Measurements from ENCODE around the gene GPM6B. TPM values are rescaled to one million over a fixed set of nuclear protein-coding genes. Genes with fewer than 3 reads are reported as not detected.
"Not testable (repeated sequence)": the region's sequence is repeated elsewhere in the genome, so short reads cannot be mapped to it uniquely, and the experiment has no call there.

Gene GPM6B
- total RNA-seq, 2 experiments from 2014 or later, result not detected

DNA sequence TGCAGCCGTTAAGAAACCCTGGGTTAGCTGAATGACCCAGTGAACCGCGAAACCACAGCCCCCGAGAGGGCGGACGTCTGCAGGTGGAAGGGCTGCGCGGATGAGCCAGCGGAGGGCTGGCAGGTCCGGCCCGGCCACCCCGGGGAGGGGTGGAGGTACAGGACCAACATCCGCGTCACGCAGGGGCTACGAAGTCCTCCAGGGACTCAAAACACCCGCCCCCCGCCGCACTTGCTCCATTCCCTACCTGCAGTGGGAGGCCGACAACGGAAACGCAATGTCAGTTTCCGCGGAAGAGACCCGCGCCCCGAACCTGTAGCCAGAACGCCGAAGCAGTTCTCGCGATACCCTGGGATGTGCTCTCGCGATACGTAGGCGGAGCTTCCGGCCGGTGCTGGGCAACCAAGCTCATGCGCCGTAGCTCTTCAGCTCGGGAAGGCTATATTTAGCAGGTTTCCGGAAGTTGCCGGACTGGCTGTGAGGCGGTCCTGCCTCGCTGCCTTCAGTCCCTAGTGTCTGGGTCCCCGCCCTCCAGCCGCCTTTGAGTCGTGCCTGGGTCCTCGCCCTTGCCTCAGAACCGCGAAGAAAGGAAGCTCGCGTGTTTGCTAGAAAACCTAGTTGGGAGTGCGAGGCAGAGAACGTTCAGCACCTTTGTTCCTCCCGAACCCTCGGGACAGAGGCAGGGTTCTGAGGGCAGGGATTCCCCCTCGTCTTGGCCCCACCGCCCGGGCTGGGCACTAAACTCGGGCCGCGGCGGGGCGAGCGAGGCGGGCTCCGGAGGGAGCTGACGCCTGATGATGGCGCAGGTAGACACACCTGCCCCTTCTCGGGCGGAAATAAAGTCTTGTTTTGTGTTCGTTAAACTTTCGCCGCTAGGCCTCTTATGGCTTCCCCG, 82.4 kb downstream of the GPM6B start, which contains the start of the genes OFD1 and TRAPPC2:
OFD1 (plus strand) TSS at position 471 of the 895 bp plus-strand sequence; CDS start at position 795, 324 bp downstream.
TRAPPC2 (minus strand) TSS at position 343 of the 895 bp plus-strand sequence. CDS start 14,657 bp downstream, outside the sequence.
- ChIA-PET CTCF (interaction anchor here (0.9 to 1.6 kb wide), 5 partner anchors 43 to 296 kb away, joined by 3 to 6 read pairs (median 3); partner anchors contain the start of gene GEMIN8), POLR2A (interaction anchor here (0.6 to 1.6 kb wide), 9 partner anchors 8 to 82 kb away, joined by 3 to 8 read pairs (median 5); partner anchors contain the start of genes RAB9A and TCEANC)

DNA sequence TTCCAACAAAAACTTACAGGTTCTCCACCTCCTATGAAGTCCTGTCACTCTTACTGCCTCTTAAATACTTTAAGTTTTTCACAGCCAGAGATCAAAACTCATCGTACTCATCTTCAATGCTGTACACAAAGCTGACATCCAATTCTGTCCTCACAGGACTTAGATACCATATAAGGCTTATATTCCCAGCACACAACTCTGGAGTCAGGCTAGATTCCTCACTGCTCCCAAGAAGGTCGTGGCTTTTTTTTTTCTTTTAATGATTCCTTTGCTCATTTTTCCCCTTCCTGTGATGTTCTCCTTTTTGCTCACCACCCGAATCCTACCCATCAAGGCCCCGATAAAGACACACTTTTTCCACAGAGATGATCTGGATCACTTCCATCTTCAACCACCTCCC, 83.4 kb downstream of the GPM6B start:
- CTCF ChIA-PET, result interaction anchor here (1.4 kb wide), 1 partner anchor 78 kb away, joined by 3 read pairs; no protein-coding TSS in a partner anchor
- POLR2A ChIA-PET, result interaction anchor here (0.6 kb wide), 1 partner anchor 780 kb away, joined by 3 read pairs; no protein-coding TSS in a partner anchor

DNA sequence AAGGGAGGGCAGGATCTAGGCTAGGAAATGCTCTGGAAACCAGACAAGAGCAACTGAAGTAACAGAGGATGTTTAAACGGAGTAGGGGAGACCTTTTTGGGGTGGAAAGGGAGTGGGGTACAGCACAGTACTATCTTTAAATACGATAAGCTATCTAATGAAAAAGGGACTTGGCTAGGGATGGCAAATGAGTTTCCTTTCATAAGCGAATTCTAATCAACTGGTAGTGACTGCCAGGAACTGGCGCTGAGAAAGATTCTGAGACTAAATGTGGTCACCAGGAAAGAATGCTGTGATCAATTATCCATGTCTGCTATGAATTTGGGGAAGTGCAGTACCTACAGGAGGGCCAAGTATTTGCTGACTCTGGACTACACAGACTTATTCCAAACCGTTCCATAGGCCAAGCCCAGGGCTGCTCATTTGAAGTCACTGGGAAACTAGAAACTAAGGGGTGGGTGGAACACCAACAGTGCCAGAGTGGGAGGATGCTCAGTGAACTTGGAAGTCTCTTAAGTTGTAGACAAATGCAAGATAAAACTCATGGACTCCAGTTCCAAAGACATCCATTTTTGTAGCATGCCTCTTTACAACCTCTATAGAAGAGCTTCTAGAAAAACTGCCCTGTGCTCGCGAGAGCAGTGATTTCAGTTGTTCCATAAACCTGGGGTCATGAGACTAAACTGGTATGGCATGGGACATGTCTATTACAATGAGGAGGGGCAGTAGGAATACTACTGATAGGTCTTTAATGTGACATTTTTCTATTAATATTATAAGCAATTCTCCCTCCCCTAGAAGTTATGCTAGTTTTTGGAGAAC, 84.4 kb downstream of the GPM6B start:
- POLR2A ChIA-PET, result no interaction called here
- CTCF ChIA-PET, result no interaction called here

DNA sequence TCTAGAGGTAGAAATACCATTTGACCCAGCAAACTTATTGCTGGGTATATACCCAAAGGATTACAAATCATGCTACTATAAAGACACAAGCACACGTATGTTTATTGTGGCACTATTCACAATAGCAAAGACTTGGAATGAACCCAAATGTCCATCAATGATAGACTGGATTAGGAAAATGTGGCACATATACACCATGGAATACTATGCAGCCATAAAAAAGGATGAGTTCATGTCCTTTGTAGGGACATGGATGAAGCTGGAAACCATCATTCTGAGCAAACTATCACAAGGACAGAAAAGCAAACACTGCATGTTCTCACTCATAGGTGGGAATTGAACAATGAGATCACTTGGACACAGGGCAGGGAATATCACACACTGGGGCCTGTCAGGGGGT, 86.4 kb downstream of the GPM6B start:
- CTCF ChIA-PET, result not testable (repeated sequence)
- POLR2A ChIA-PET, result interaction anchor here (0.6 kb wide), 1 partner anchor 33 kb away, joined by 5 read pairs; no protein-coding TSS in a partner anchor

DNA sequence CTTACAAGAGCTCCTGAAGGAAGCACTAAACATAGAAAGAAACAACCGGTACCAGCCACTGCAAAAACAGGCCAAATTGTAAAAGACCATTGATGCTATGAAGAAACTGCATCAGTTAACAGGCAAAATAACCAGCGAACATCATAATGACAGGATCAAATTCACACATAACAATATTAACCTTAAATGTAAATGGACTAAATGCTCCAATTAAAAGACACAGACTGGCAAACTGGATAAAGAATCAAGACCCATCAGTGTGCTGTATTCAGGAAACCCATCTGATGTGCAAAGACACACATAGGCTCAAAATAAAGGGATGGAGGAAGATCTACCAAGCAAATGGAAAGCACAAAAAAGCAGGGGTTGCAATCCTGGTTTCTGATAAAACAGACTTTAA, 90.3 kb downstream of the GPM6B start:
- POLR2A ChIA-PET, CTCF ChIA-PET: not testable (repeated sequence)

DNA sequence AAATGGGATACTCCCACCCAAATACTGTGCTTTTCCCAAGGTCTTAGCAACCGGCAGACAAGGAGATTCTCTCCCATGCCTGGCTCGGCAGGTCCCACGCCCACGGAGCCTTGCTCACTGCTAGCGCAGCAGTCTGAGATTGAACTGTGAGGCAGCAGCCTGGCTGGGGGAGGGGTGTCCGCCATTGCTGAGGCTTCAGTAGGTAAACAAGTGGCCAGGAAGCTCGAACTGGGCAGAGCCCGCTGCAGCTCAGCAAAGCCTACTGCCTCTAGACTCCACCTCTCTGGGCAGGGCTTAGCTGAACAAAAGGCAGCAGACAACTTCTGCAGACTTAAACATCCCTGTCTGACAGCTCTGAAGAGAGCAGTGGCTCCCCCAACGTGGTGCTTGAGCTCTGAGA, 92.0 kb downstream of the GPM6B start:
- POLR2A ChIA-PET, result interaction anchor here (1.7 kb wide), 1 partner anchor 10 kb away, joined by 4 read pairs; the partner anchor contains the start of genes OFD1 and TRAPPC2
- CTCF ChIA-PET, result not testable (repeated sequence)

DNA sequence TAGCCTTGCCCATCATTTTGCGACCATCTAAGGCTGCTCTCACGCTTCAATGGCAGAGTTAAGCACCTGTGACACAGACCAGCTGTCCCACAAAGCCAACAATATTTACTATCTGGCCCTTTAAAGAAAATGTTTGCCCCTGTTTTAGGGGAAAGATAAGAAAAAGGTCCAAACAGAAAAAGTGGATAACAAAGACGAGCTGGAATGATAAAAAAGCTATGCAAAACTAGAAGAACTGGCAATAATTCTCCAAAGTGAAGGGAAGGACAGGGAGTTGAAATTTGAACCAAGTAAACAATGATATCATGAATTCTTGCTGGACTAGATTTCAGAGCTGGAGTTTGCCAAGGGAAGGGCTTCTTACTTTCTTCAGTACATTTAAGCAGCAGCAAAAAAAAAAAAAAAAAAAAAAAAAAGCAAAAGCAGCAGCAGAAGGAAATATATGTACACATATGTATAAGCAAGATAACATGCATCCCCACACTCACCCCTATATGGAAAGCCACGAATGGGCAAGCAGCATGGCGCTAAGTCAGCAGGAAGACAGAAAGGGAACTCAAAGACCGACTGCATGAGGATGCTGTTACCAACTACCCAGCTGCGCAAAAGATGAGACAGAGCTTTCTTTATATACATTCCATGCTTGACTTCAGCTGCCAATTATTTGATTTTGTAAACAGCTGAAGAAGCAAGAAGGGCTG, 94.9 kb downstream of the GPM6B start:
- POLR2A ChIA-PET, result no interaction called here

DNA sequence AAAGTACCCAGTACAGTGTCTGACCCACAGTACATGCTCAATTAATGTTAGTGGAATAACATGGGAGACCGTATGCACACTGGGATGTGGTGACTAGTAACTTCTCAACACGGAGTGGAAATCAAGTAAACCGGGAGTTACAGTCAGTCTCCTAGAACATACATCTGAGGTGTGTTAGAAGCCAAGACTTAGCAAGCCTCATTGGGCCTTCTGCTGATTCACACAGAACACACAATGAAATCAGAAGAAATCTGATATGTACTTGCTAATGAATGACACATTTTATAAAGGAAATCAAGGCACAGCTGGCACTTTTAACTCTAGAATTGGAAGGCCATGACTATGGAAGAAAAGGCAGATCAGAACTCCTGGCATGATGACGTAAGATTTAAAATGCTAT, 95.5 kb downstream of the GPM6B start:
- CTCF ChIA-PET, result no interaction called here
- POLR2A ChIA-PET, result no interaction called here

More for the DNA sequence above, 94.9 kb downstream of the GPM6B start:
- CTCF ChIA-PET, result no interaction called here

Other genes starting within 250 kb of the GPM6B start
- 1 to 10 TPM; 1.1 to 1.4 TPM for gene EGFL6, start 247.5 kb downstream of the GPM6B start, total RNA-seq
- 1 to 10 TPM; 1.2 to 1.6 TPM for gene TCEANC, start 164.0 kb downstream of the GPM6B start, total RNA-seq
- gene RAB9A, start 128.0 kb downstream of the GPM6B start, total RNA-seq, result 10 to 100 TPM; 26.6 to 29.6 TPM
- 10 to 100 TPM; 15.0 to 17.0 TPM for gene TRAPPC2, start 82.5 kb downstream of the GPM6B start, total RNA-seq
- 10 to 100 TPM; 22.9 to 25.3 TPM for gene OFD1, start 82.3 kb downstream of the GPM6B start, total RNA-seq
- 10 to 100 TPM; 15.5 to 16.0 TPM for gene GEMIN8, start 212.8 kb upstream of the GPM6B start, total RNA-seq

All from activated CD8-positive, alpha-beta memory T cell treated with anti-CD3 and anti-CD28 coated beads for 36 hours (primary cell).